GM21786 (cell line): ENCODE results near the gene TLR5.
A peak's percentile ranks its signal among the peaks of the same experiment; 100 is the strongest.
"Not testable (repeated sequence)": the region's sequence is repeated elsewhere in the genome, so short reads cannot be mapped to it uniquely, and the experiment has no call there.

Experiments
- ATAC-seq: cut with Tn5 transposase; IDR thresholded peaks from one replicate; pipeline ENCODE4 v1.9.1; 2021; ENCODE audit not compliant: unreplicated experiment

The TLR5 gene

GRCh38 chr1:223142795-223143536 is at the start of gene TLR5:
Gene TLR5, minus strand, starts transcription at chr1:223143248. Its CDS starts 30,217 bp downstream, at chr1:223113031.
- peak; percentile 88 for ATAC-seq

- ATAC-seq: peak; percentile 60
Measured at GRCh38 chr1:223189903-223190724, 47.1 kb upstream of the TLR5 start.

DNA sequence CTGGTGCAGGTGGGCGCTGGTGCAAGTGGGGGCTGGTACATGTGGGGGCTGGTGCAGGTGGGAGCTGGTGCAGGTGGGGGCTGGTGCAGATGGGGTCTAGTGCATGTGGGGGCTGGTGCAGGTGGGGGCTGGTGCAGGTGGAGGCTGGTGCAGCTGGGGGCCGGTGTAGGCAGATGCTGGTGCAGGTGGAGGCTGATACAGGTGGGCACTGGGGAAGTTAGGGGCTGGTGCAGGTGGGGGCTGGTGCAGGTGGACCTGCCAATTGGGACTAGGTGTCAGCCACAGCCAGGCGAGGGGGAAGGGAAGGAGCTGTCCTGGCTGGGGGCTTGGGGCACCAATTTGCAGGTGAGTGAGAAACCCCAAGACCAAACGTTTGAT is 46.5 kb upstream of the TLR5 start:
- no peak for ATAC-seq

DNA sequence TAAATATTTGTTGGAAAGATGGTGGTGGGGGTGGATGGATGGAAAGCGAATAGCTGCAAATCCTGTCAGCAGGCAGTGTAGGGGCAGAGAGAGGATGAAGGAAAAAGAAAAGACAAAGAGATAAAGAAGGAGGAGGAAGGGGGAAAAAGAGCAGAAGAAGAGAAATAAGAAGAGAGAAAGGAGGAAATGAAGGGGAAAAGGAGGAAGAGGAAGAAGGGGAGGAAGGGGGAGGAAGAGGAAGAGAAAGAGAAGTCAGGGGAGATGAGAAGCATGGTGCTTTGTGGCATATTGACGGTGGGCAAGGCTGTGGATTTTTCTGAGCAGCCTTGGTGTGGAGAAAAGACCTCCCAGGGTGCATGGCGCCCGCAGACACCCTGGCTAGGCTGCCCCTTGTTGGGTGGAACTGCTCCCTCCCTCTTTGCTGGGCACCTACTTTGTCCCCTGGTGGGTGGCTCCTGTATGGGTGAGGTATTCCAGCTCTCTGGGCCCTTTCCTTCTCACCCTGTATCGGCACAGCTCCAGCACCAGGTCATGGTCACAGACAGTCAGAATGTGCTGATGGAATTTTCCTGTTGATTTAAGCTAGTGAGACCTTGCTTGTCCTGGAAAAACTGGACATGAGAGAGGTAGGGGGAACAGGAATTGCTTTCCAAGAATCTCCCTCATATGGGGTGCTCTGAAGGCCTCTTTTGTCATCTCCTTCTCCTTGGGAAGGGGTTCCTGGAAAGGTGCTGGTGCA is 45.7 kb upstream of the TLR5 start:
- no peak for ATAC-seq

GRCh38 chr1:223186800-223187199 is 43.8 kb upstream of the TLR5 start:
- ATAC-seq: no peak

DNA sequence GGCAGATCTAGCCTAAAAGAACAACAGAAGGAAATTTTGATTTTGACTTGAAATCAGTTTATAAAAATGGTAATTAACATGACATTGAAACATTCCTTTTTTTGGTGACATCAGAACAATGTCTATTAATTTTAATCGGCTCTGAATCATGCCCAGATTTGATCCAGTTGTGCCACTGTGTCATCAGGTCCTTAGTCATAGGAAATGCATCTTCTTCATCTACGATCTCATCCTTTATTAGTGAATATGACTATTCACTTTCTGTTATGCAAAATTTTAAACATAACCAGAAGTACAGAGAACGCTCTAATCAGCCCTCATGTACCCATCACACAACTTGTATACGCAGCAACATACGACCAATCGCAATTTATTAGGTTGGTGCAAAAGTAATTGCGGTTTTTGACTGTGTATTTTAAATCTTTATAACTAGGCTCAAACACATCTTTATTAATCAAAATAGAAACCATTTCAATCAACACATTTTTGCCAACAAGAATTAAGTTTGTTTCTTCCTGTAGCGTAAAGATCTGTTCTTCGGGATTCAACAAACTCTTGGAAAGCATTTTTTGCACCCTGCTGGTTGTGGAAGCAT is 40.3 kb upstream of the TLR5 start:
- ATAC-seq: no peak

DNA sequence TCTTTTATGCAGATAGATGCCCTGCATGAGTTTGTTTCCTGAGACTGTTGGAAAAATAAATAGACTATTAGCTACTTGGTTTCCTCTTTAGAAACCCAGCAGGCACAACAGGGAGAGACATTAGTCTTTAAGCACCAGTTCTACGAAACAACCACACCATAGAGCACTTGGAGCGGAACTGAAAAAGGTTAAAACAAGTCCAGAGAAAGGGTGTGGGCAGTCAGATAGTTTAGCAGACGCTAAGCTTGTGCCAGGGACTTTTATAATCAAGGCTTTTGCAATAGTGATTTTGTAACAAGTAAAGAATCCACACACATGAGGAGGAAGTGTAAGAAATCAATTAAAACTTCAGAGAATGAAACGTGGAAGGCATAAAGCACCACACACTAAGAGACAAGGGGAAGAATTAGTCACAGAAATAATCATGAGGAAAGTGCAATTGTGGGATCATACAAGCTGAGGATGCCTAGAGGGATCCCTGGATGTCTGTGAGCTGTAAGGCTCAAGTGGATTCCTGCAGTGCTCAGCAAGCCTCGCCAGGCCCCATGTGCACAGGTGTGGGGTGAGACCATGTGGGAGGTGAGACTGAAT is 37.8 kb upstream of the TLR5 start:
- no peak for ATAC-seq

DNA sequence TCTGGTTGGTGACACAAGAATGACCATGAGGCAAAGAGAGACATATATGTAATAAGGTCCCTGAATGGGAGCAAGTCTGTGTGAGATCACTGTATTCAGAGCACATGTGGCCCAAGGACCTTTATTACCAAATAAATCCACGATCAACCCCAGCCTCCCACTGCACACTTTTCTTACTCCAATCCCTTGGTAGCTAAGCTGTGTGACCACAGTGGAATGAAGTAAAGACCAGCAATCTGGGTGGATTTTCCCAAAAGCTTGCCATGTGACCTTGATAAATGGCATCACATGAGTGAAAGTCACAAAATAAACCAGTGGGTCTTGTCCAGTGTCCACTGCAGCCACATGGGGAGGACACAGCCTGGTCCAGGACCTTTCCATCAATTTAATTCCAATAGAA is 36.7 kb upstream of the TLR5 start:
- no peak for ATAC-seq

DNA sequence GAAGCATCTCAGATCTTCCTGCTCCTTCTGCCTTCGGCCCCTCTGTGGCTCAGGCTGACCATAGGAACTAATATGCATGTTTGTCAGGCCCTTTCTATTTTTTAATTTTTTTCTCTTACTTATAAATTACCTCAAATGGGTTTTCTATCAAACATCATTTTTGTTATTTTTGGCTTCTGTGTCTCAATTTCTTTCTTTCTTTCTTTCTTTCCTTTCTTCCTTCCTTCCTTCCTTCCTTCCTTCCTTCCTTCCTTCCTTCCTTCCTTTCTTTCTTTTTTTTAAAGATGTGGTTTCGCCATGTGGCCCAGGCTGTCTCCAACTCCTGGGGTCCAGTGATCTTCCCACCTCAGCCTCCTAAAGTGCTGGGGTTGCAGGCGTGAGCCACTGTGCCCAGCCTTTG is 36.2 kb upstream of the TLR5 start:
- ATAC-seq: no peak

GRCh38 chr1:223177681-223178080 is 34.6 kb upstream of the TLR5 start:
- no peak for ATAC-seq

DNA sequence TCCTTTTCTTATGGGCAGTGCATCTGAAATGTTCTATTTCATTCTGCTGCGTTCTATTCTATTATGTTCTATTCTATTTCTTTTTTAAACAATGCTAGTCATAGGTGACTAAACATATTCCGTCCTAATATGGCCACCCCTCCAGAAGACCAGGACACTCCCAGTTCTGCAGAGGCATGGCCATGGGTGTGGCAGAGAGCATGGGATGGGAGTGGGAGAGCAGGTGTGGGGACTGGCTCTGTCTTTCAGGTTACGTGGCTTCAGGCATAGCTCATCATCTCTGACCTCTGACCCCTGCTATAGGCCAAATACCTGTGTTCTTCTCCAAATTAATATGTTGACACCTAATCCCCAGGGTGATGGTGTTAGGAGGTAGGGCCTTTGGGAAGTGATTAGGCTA is 33.4 kb upstream of the TLR5 start:
- ATAC-seq: no peak

DNA sequence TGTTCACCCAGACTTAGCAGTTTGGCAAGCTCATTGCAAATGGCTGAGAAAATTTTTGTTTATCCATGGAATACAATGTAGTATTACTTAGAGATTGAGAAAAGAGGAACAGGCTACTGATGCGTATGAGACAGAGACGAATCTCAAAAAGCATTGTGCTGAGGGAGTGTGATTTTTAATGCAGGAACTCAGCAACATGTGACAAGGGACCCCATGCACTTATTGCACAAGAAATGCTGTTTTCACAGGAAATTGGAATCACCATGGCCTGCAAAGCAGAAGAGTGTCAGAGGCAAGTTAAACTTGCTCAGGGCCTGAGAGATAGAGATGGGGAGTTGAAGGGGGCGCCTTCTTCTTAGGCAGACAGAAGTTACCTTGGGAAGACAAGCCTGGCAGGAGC is 32.6 kb upstream of the TLR5 start:
- no peak for ATAC-seq

- ATAC-seq: no peak
Measured at GRCh38 chr1:223175032-223175431, 32.0 kb upstream of the TLR5 start.

GRCh38 chr1:223169458-223169857 is 26.4 kb upstream of the TLR5 start:
- ATAC-seq: not testable (repeated sequence)

GRCh38 chr1:223161321-223161720 is 18.3 kb upstream of the TLR5 start:
- no peak for ATAC-seq

- no peak for ATAC-seq
Measured at GRCh38 chr1:223156343-223156742, 13.3 kb upstream of the TLR5 start.

GRCh38 chr1:223155153-223155552 is 12.1 kb upstream of the TLR5 start:
- no peak for ATAC-seq

- ATAC-seq: no peak
Measured at GRCh38 chr1:223153177-223154119, 10.4 kb upstream of the TLR5 start.

DNA sequence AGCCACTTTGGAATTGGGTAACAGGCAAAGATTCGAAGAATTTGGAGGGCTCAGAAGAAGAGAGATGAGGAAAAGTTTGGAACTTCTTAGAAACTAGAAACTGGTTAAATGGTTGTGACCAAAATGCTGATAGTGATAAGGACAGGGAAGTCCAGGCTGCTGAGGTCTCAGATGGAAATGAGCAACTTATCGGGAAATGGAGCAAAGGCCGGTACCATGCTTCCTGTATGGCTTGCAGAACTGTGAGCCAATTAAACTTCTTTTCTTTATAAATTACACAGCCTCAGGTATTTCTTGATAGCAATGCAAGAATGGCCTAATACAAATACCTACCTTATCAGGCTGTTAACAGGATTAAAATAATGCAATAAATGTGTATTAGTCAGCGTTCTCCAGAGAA is 9.4 kb upstream of the TLR5 start:
- no peak for ATAC-seq

- no peak for ATAC-seq
Measured at GRCh38 chr1:223150443-223150842, 7.4 kb upstream of the TLR5 start.
